ENCODE results near the gene SFMBT2. TPM values are rescaled to one million over a fixed set of nuclear protein-coding genes. Genes with fewer than 3 reads are reported as not detected.
A peak's percentile ranks its signal among the peaks of the same experiment; 100 is the strongest.

SFMBT2 gene
- total and polyA plus RNA-seq, 10 of the 15 experiments (the other 5 are each of a cell fraction or from before 2014, with no cell fraction given) = 2.8 to 29.6 (median 15.1) TPM

DNA sequence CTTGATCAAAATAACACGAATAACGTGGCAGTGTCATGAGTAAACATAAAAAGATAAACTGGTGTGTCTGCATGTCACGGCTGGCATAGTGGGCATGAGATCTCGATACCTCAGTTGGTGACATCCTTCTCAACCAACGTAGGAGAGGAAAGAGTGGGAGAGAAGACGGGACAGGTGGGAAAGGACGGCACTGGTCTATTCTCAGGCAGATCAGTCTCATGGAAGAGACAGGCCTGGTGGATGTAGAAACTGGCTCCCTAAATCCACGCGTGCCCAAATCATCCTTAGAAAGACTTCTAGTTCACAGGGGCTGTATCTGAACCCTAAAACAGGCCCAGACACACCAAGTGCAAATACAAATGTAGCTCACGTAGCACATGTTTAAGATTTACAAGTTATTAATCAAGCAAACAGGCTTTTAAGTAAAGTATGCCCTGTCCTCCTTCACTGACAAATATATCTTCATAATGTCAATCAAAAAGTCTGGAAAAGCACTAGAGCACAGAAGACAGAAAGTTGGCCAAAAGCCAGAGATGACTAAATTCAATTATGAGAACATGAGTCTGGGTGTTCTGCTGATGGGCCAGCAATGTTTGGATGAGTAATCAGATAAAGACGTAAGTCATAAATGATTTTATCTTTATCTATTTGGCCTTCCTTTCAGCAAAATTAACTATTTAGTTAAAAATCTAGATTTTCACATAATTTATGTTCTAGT is 56.3 kb downstream of the SFMBT2 start:
- no peak overlapping the region for H3K9ac ChIP-seq (ENCODE audit: control insufficient read depth, insufficient read depth, low read length)
- no TSS peak for BruUV-seq (replicated peaks)
- CTCF ChIA-PET = no interaction called here

GRCh38 chr10:7351894-7352293 is 58.9 kb downstream of the SFMBT2 start:
- no TSS peak for BruUV-seq (replicated peaks)

More for the DNA sequence above, 56.3 kb downstream of the SFMBT2 start:
- ATAC-seq (no peak), DNase-seq (ENCODE audit: low read depth, low spot score) (no peak), FAIRE-seq (peak; percentile 54)
- Histone ChIP-seq H3K4me2 (ENCODE audit: control insufficient read depth, insufficient read depth) (no peak overlapping the region), H3K79me2 (ENCODE audit: control insufficient read depth, insufficient read depth, low read length) (peaks cover 21% of the 10 kb centered on the region), H4K20me1 (ENCODE audit: control insufficient read depth, insufficient read depth) (no peaks in the 10 kb centered on the region), H3K27ac (ENCODE audit: control insufficient read depth, insufficient read depth) (no peak overlapping the region), H3K9me3 (replicated peaks; ENCODE audit: control insufficient read depth, insufficient read depth, low read length) (no peaks in the 10 kb centered on the region; the same call in 2 of the 3 replicates), H3K36me3 (ENCODE audit: control insufficient read depth in 2 of 2, insufficient read depth in 2 of 2, low read length in 1 of 2) (peaks cover 21 to 30% of the 10 kb centered on the region in 2 experiments), H3K27me3 (replicated peaks in 1 of 2; ENCODE audit: control insufficient read depth in 2 of 2, insufficient read depth in 2 of 2, low read length in 1 of 2) (no peaks in the 10 kb centered on the region), H3K4me3 (no peak overlapping the region), H3K4me1 (ENCODE audit: control insufficient read depth, insufficient read depth, low read length) (no peaks in the 10 kb centered on the region), H2AFZ (ENCODE audit: control insufficient read depth, low read depth, low read length) (no peak overlapping the region)
- ChIA-PET RAD21 (ENCODE audit: unreplicated experiment) (no interaction called here), SMC1A (ENCODE audit: uncharacterized antibody, unreplicated experiment) (no interaction called here), POLR2A (no interaction called here)
- TF ChIP-seq ASH2L (IDR thresholded peaks at IDR 0.05; ENCODE audit: borderline replicate concordance, low read depth) (no peak), POU2F2 (IDR thresholded peaks at IDR 0.05; ENCODE audit: borderline replicate concordance, low read depth, low read length) (no peak), KLF5 (IDR thresholded peaks at IDR 0.05; ENCODE audit: partially characterized antibody) (no peak)
- WGBS (ENCODE audit: insufficient coverage, insufficient replicate concordance, low lambda C conversion rate, missing lambda C conversion rate) = 91% methylated on average over 11 of the region's 11 CpGs
- intact Hi-C loops (cut with micrococcal nuclease; ENCODE audit: unreplicated experiment) = no loop called here
- in situ Hi-C loops (cut with MboI) = no loop called here

More at GRCh38 chr10:7351894-7352293, 58.9 kb downstream of the SFMBT2 start:
- Histone ChIP-seq H3K9ac (ENCODE audit: control insufficient read depth, insufficient read depth, low read length) (no peak overlapping the region), H3K27me3 (replicated peaks in 1 of 2; ENCODE audit: control insufficient read depth in 2 of 2, insufficient read depth in 2 of 2, low read length in 1 of 2) (no peaks in the 10 kb centered on the region), H3K79me2 (ENCODE audit: control insufficient read depth, insufficient read depth, low read length) (peaks cover 14% of the 10 kb centered on the region), H4K20me1 (ENCODE audit: control insufficient read depth, insufficient read depth) (no peaks in the 10 kb centered on the region), H3K36me3 (ENCODE audit: control insufficient read depth in 2 of 2, insufficient read depth in 2 of 2, low read length in 1 of 2) (peaks cover 13% of the 10 kb centered on the region in 2 experiments), H2AFZ (ENCODE audit: control insufficient read depth, low read depth, low read length) (no peak overlapping the region), H3K4me2 (ENCODE audit: control insufficient read depth, insufficient read depth) (no peak overlapping the region), H3K9me3 (replicated peaks; ENCODE audit: control insufficient read depth, insufficient read depth, low read length) (no peaks in the 10 kb centered on the region), H3K4me1 (ENCODE audit: control insufficient read depth, insufficient read depth, low read length) (no peaks in the 10 kb centered on the region), H3K27ac (ENCODE audit: control insufficient read depth, insufficient read depth) (no peak overlapping the region), H3K4me3 (no peak overlapping the region)
- in situ Hi-C loops (cut with MboI) = no loop called here
- POLR2A ChIA-PET = interaction anchor here (0.6 kb wide), 1 partner anchor 59 kb away, joined by 3 read pairs; the partner anchor contains the start of gene SFMBT2
- no peak for TF ChIP-seq HCFC1 (IDR thresholded peaks at IDR 0.05; ENCODE audit: low read length)
- ATAC-seq = no peak
- CTCF ChIA-PET = no interaction called here
- SMC1A ChIA-PET (ENCODE audit: uncharacterized antibody, unreplicated experiment) = interaction anchor here (2.1 kb wide), 1 partner anchor 10 kb away, joined by 4 read pairs; no protein-coding TSS in a partner anchor
- intact Hi-C loops (cut with micrococcal nuclease; ENCODE audit: unreplicated experiment) = no loop called here
- 88% methylated on average over 9 of the region's 9 CpGs for WGBS (ENCODE audit: insufficient coverage, insufficient replicate concordance, low lambda C conversion rate, missing lambda C conversion rate)
- RAD21 ChIA-PET (ENCODE audit: unreplicated experiment) = no interaction called here
- DNase-seq (ENCODE audit: low read depth, low spot score) = no peak
- no peak for FAIRE-seq
